ENCODE results near the gene RASD2. TPM values are rescaled to one million over a fixed set of nuclear protein-coding genes. Genes with fewer than 3 reads are reported as not detected.

RASD2 gene
- total RNA-seq, 1 experiment from 2014 or later: 0.42 TPM

DNA sequence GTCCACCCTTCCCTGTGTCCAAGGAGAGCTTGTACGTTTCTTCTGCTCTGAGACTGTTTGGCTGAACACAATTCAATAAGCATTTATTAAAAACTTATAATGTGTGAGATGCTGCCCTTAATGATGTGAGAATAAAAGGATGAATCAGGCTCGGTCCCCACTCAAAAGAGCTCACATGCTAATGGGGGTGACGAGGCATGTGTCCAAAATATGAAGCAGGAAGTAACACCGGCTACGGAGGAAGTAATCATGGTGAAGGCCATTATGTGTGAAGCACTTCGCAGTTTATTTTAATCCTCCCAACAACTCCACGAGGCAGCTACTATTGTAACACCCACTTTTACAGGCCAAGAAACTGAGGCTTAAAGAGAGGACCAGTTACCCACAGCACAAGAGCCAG lies 3.4 kb upstream of the RASD2 start:
- Histone ChIP-seq H3K4me1 (ENCODE audit: insufficient read depth, low read length) (no peaks in the 10 kb centered on the region; the same call in 1 of the 2 replicates), H3K14ac (ENCODE audit: insufficient read depth, low read length) (no peak overlapping the region), H4K8ac (replicated peaks; ENCODE audit: insufficient read length, low read depth, low read length) (no peak overlapping the region), H3K79me2 (ENCODE audit: insufficient read depth, low read length) (no peaks in the 10 kb centered on the region), H3K23me2 (ENCODE audit: insufficient read length, low read depth, low read length, poor library complexity, severe bottlenecking) (peaks cover 8% of the 10 kb centered on the region), H3K79me1 (ENCODE audit: insufficient read depth, low read depth, low read length, poor library complexity, severe bottlenecking) (no peaks in the 10 kb centered on the region), H2BK15ac (ENCODE audit: low read depth, low read length) (no peak overlapping the region), H3K27me3 (ENCODE audit: insufficient read depth, low read length) (peaks cover 6% of the 10 kb centered on the region; the same call in 1 of the 2 replicates), H2BK120ac (ENCODE audit: low read depth, low read length, poor library complexity, severe bottlenecking) (no peak overlapping the region), H3K4me2 (ENCODE audit: insufficient read depth, insufficient read length, low read length) (no peak overlapping the region), H2BK20ac (ENCODE audit: low read depth, low read length, poor library complexity, severe bottlenecking) (no peak overlapping the region), H3T11ph (ENCODE audit: low read length) (no peak overlapping the region), H3K9me3 (ENCODE audit: control insufficient read depth, low read depth, low read length) (no peaks in the 10 kb centered on the region), H2AFZ (ENCODE audit: low read length) (no peak overlapping the region), H2BK5ac (ENCODE audit: insufficient read length, low read length) (no peak overlapping the region), H4K20me1 (ENCODE audit: control insufficient read depth, insufficient read depth, insufficient read length) (peaks cover 2% of the 10 kb centered on the region), H3K4ac (ENCODE audit: low read depth, low read length) (no peak overlapping the region), H4K91ac (ENCODE audit: insufficient read length, low read depth, low read length) (no peak overlapping the region), H2BK12ac (ENCODE audit: insufficient read length, low read depth, low read length) (no peak overlapping the region), H3K56ac (ENCODE audit: insufficient read length, low read depth, low read length) (no peak overlapping the region), H2AK5ac (ENCODE audit: insufficient read length, low read length) (no peak overlapping the region), H3K27ac (ENCODE audit: insufficient read length, low read depth, low read length) (no peak overlapping the region), H4K5ac (ENCODE audit: insufficient read length, low read depth, low read length) (no peak overlapping the region), H3K9ac (ENCODE audit: extremely low read depth, insufficient read length, low read length) (no peak overlapping the region), H3K18ac (ENCODE audit: insufficient read length, low read depth, low read length) (no peak overlapping the region), H3K23ac (ENCODE audit: insufficient read length, low read depth, low read length) (no peak overlapping the region)
- Mint-ChIP-seq H3K4me3 (no peak overlapping the region), H3K27me3 (ENCODE audit: low read depth) (peaks cover 34% of the 10 kb centered on the region), H3K9me3 (no peaks in the 10 kb centered on the region; a peak in 1 of 5 replicates), H3K36me3 (ENCODE audit: insufficient read depth in 1 of 3, low read depth in 3 of 3) (no peaks in the 10 kb centered on the region), H3K27ac (no peak overlapping the region), H3K4me1 (peaks cover 22 to 25% of the 10 kb centered on the region in 2 experiments)
- TF ChIP-seq, protein P1, sequence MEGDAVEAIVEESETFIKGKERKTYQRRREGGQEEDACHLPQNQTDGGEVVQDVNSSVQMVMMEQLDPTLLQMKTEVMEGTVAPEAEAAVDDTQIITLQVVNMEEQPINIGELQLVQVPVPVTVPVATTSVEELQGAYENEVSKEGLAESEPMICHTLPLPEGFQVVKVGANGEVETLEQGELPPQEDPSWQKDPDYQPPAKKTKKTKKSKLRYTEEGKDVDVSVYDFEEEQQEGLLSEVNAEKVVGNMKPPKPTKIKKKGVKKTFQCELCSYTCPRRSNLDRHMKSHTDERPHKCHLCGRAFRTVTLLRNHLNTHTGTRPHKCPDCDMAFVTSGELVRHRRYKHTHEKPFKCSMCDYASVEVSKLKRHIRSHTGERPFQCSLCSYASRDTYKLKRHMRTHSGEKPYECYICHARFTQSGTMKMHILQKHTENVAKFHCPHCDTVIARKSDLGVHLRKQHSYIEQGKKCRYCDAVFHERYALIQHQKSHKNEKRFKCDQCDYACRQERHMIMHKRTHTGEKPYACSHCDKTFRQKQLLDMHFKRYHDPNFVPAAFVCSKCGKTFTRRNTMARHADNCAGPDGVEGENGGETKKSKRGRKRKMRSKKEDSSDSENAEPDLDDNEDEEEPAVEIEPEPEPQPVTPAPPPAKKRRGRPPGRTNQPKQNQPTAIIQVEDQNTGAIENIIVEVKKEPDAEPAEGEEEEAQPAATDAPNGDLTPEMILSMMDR (conservative IDR thresholded peaks at IDR 0.05): no peak
- no peak for DNase-seq
- no CpG with 5 or more reads among the region's 7 CpGs for WGBS (ENCODE audit: extremely low coverage, insufficient read length, low lambda C conversion rate)
